Keratinocyte (primary cell): ENCODE measurements around the gene ZFP36L1. TPM values are rescaled to one million over a fixed set of nuclear protein-coding genes. Genes with fewer than 3 reads are reported as not detected.

Experiments used
- DNase-seq: peaks from one replicate; pipeline ENCODE4 v3.0.0-alpha.2; 2011; ENCODE audit warnings: low read depth, missing footprints, low spot score
- FAIRE-seq: peaks from 2 replicates; lab custom pipeline; 2011; peaks lifted over from hg19 to GRCh38; lab: Jason Lieb, UNC
- H2AFZ ChIP-seq: 2 replicates; pipeline ENCODE4 v1.6.0; 2012; ENCODE audit warnings: low read length, control low read depth, inconsistent platforms; ENCODE audit not compliant: control insufficient read depth
- H3K27ac ChIP-seq: 2 replicates; pipeline ENCODE4 v1.5.1; 2011; ENCODE audit warnings: low read length; ENCODE audit not compliant: control insufficient read depth, insufficient read depth
- H3K27me3 ChIP-seq: 3 replicates; pipeline ENCODE4 v1.6.0; 2011; ENCODE audit warnings: low read length; ENCODE audit not compliant: control insufficient read depth, insufficient read depth; ENCODE audit errors: extremely low read depth
- H3K36me3 ChIP-seq, 2 experiments: 2 replicates in 1 of 2; 3 replicates in 1 of 2; pipeline ENCODE4 v1.5.1; 2011; ENCODE audit warnings: low read length in 2 of 2, mild to moderate bottlenecking in 1 of 2; ENCODE audit not compliant: control insufficient read depth in 2 of 2, insufficient read depth in 2 of 2; ENCODE audit errors: extremely low read depth in 1 of 2
- H3K4me1 ChIP-seq: 3 replicates; pipeline ENCODE4 v1.5.1; 2011; ENCODE audit warnings: low read length; ENCODE audit not compliant: control insufficient read depth, insufficient read depth; ENCODE audit errors: extremely low read depth
- H3K4me2 ChIP-seq: 3 replicates; pipeline ENCODE4 v1.6.0; 2011; ENCODE audit warnings: low read depth, low read length; ENCODE audit not compliant: control insufficient read depth, insufficient read depth; ENCODE audit errors: extremely low read depth
- H3K4me3 ChIP-seq, 3 experiments: fragments of 200-600 bp in 1 of 3; sonication (generic) in 1 of 3; 2 replicates in 2 of 3; 3 replicates in 1 of 3; pipeline ENCODE4 v1.5.1; 2011 to 2016; ENCODE audit warnings: low read length in 3 of 3, mild to moderate bottlenecking in 3 of 3, control low read depth in 2 of 3, inconsistent platforms in 1 of 3, low read depth in 1 of 3, mixed read lengths in 1 of 3, mixed run types in 1 of 3, moderate library complexity in 1 of 3; ENCODE audit not compliant: control insufficient read depth in 2 of 3, insufficient read depth in 2 of 3; ENCODE audit errors: extremely low read depth in 1 of 3
- H3K79me2 ChIP-seq: 2 replicates; pipeline ENCODE4 v1.6.0; 2012; ENCODE audit warnings: low read length; ENCODE audit not compliant: control insufficient read depth, insufficient read depth
- H3K9ac ChIP-seq: 3 replicates; pipeline ENCODE4 v1.6.0; 2011; ENCODE audit warnings: low read length; ENCODE audit not compliant: control insufficient read depth, insufficient read depth; ENCODE audit errors: extremely low read depth
- H3K9me1 ChIP-seq: 3 replicates; pipeline ENCODE4 v1.6.0; 2011; ENCODE audit warnings: low read length; ENCODE audit not compliant: control insufficient read depth, insufficient read depth; ENCODE audit errors: extremely low read depth
- H3K9me3 ChIP-seq: 2 replicates; pipeline ENCODE4 v1.5.1; 2012; ENCODE audit warnings: low read depth, low read length; ENCODE audit not compliant: control insufficient read depth
- H4K20me1 ChIP-seq: 3 replicates; pipeline ENCODE4 v1.6.0; 2011; ENCODE audit warnings: low read length; ENCODE audit not compliant: control insufficient read depth, insufficient read depth; ENCODE audit errors: extremely low read depth
- CTCF ChIP-seq, 3 experiments: IDR thresholded peaks in 1 of 3; conservative IDR thresholded peaks in 1 of 3; optimal IDR thresholded peaks in 1 of 3; 2 replicates in 2 of 3; 3 replicates in 1 of 3; pipeline versions ENCODE3 to v1.5.1; 2011; ENCODE audit warnings: low read length in 3 of 3, mild to moderate bottlenecking in 3 of 3, moderate library complexity in 2 of 3, control low read depth in 1 of 3, inconsistent platforms in 1 of 3; ENCODE audit not compliant: insufficient read depth in 2 of 3; ENCODE audit errors: extremely low read depth in 1 of 3
- EZH2 ChIP-seq: IDR thresholded peaks from one replicate; pipeline ENCODE4 v1.6.1; 2012; ENCODE audit warnings: inconsistent platforms, mild to moderate bottlenecking, low read length, moderate library complexity
- dilution Hi-C: fragments of 300-500 bp; cut with MboI; formaldehyde crosslinking; loops from one replicate; pipeline ENCODE4 v1.7.0; 2020; ENCODE audit warnings: low sequenced_read_pairs; ENCODE audit not compliant: extremely low pct_ligation_motif_present
- polyA plus RNA-seq, 5 experiments: library from polyadenylated mRNA; depleted of rRNA in 3 of 5; stranded (reverse) in 3 of 5; stranded (forward) in 1 of 5; unstranded in 1 of 5; fragments of >200 nt; gene quantifications; 1 replicate in 1 of 5; 2 replicates in 3 of 5; 3 replicates in 1 of 5; pipeline versions ENCODE4 v1.2.1 to v1.2.3, GENCODE V29; 2011 to 2012; ENCODE audit warnings: missing spikeins in 2 of 5, low read depth in 1 of 5, low replicate concordance in 1 of 5

ZFP36L1 gene
- polyA plus RNA-seq, 1 donor (not counting 4 experiments of a cell fraction or from before 2014, with no cell fraction given) = 85.2 TPM

DNA sequence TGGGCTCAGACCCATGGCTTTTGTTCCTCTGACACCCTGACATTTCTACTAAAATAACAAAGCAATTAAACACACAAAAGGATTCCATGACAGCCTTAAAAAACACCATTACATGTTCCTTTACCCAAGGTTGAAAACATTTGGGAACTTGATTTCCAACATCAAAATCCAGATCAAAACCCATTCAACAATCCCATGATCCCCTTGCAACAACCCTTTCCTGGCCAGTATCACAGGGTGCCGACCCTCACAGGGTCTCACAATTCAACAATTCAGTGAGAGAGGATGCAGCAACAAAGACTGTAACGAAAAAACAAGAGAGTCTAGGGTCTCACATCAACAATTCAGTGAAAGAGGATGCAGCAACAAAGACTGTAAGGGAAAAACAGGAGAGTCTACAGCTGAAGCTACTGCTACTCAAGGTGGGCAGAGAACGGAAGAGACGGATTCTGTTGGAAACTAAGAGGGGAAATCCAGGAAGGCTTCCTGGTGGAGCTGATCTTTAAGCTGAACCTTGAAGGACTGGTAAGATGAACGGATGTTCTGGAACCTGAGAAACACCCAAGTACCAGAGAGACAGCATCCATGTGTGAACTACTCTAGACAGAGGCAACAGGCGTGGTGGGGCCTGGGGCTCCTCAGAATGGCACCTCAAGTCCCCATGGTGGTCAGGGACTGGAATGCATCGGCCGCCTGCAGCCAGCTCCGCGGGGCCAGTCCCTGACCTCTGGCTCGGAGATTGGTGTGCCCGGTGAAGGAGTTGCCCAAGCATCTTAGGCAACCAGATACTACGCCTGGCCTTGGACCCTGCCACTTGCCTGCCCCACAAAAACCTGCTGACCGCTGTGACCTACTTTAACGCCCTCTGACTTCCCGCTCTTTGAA lies 22.7 kb upstream of the ZFP36L1 start:
- peak overlapping the region; percentile 80 for H3K27ac ChIP-seq
- H3K9me1 ChIP-seq = no peaks in the 10 kb centered on the region
- no peak for TF ChIP-seq EZH2
- TF ChIP-seq CTCF (optimal IDR thresholded peaks at IDR 0.05 in 1 of 3, IDR thresholded peaks at IDR 0.05 in 1 of 3, conservative IDR thresholded peaks at IDR 0.05 in 1 of 3; ENCODE audit: extremely low read depth in 1 of 3, insufficient read depth in 2 of 3, low read length in 3 of 3) = no peak
- H3K79me2 ChIP-seq = no peaks in the 10 kb centered on the region
- H3K36me3 ChIP-seq = no peaks in the 10 kb centered on the region
- H3K4me3 ChIP-seq = peak overlapping the region in 1 of 3 experiments; percentile 22
- peak overlapping the region; percentile 79 for H3K9ac ChIP-seq
- DNase-seq (no peak), FAIRE-seq (no peak)
- no peaks in the 10 kb centered on the region for H3K9me3 ChIP-seq
- dilution Hi-C loops = no loop called here
- no peaks in the 10 kb centered on the region for H4K20me1 ChIP-seq
- H3K27me3 ChIP-seq = no peaks in the 10 kb centered on the region
- H3K4me1 ChIP-seq = peaks cover 38% of the 10 kb centered on the region
- peak overlapping the region; percentile 76 for H3K4me2 ChIP-seq
- H2AFZ ChIP-seq = peak overlapping the region; percentile 62

- Histone ChIP-seq H3K36me3 (no peaks in the 10 kb centered on the region), H4K20me1 (no peaks in the 10 kb centered on the region), H3K4me1 (peaks cover 32% of the 10 kb centered on the region), H3K79me2 (no peaks in the 10 kb centered on the region), H2AFZ (peak overlapping the region; percentile 62), H3K27ac (peak overlapping the region; percentile 53), H3K4me3 (peak overlapping the region in 2 of 3 experiments; percentile 22 to 23), H3K27me3 (no peaks in the 10 kb centered on the region), H3K9me3 (no peaks in the 10 kb centered on the region), H3K9me1 (no peaks in the 10 kb centered on the region), H3K9ac (peak overlapping the region; percentile 46), H3K4me2 (peak overlapping the region; percentile 76)
- dilution Hi-C loops = no loop called here
- DNase-seq (no peak), FAIRE-seq (no peak)
- TF ChIP-seq CTCF (optimal IDR thresholded peaks at IDR 0.05 in 1 of 3, IDR thresholded peaks at IDR 0.05 in 1 of 3, conservative IDR thresholded peaks at IDR 0.05 in 1 of 3; ENCODE audit: extremely low read depth in 1 of 3, insufficient read depth in 2 of 3, low read length in 3 of 3) (no peak), EZH2 (no peak)
Measured at GRCh38 chr14:68814539-68815297, 21.9 kb upstream of the ZFP36L1 start.
